HG03571 (cell line): Measurements from ENCODE around the gene RBMXL3.
"Not testable (repeated sequence)": the region's sequence is repeated elsewhere in the genome, so short reads cannot be mapped to it uniquely, and the experiment has no call there.

Source experiments
- ATAC-seq: cut with Tn5 transposase; IDR thresholded peaks from one replicate; pipeline ENCODE4 v1.9.1; 2021; ENCODE audit not compliant: unreplicated experiment

RBMXL3 gene

DNA sequence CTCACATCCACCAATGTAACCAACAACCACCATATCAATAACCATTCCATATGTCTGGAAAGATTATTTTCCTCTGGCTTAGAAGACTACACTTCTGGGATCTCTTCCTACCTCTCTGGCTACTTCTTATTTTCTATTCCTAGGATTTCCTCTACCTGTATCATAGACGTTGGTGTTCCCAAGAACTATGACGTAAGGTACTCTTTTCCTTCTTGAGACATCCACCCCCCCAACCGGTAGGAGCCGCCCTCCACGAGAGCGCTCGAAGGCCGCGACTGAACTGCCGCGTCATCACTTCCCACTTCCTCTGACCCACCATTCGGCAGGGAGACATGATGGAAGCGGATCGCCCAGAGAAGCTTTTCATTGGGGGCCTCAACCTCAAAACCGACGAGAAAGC is at the start of gene RBMXL3:
RBMXL3 (plus strand) TSS at position 301 of the 400 bp plus-strand sequence; CDS start at position 333, 32 bp downstream.
- no peak for ATAC-seq

- no peak for ATAC-seq
Measured at GRCh38 chrX:115142057-115142456, 47.2 kb upstream of the RBMXL3 start.

- no peak for ATAC-seq
Measured at GRCh38 chrX:115147220-115147619, 42.0 kb upstream of the RBMXL3 start.

GRCh38 chrX:115173181-115173580 is 16.0 kb upstream of the RBMXL3 start:
- no peak for ATAC-seq

DNA sequence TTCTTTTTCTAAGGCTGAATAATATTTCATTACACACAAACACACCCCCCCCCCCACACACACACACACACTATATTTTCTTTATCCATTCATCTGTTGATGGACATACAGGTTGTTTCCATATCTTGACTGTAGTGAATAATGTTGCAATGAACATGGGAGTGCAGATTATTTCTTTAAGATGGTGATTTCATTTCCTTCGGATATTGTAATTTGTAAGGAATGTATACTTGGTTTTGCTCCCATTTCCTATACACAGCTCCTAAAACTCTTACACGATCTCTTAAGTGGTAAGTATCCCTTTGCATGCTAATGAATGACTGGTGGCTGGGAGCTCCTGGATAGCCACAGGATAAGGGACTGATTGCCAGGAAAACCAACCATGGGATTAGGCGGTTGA is 14.7 kb upstream of the RBMXL3 start:
- no peak for ATAC-seq

GRCh38 chrX:115177932-115178331 is 11.3 kb upstream of the RBMXL3 start:
- no peak for ATAC-seq

- no peak for ATAC-seq
Measured at GRCh38 chrX:115178473-115178872, 10.7 kb upstream of the RBMXL3 start.

DNA sequence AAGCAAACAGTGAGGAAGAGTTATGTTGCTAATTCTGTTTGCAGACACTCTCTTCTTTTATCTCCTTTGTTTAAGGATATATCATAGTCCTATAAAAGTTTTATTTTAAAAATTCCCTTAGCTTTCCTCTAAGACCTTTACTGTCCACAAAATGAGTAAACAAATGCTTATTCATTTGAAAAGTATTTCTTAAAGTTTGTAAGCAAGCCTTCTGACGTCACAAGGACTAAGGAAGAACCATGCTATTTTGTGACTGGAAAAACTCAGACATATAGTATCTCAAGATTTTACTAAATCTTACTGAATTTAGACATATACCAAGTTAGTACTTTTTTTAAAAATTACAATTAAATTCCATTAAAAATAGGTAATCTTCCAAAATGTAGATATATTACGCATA is 5.2 kb upstream of the RBMXL3 start:
- no peak for ATAC-seq

GRCh38 chrX:115189646-115190635 is 731 bp downstream of the RBMXL3 start:
- no peak for ATAC-seq

GRCh38 chrX:115190636-115191489 is 1.7 kb downstream of the RBMXL3 start:
- no peak for ATAC-seq

DNA sequence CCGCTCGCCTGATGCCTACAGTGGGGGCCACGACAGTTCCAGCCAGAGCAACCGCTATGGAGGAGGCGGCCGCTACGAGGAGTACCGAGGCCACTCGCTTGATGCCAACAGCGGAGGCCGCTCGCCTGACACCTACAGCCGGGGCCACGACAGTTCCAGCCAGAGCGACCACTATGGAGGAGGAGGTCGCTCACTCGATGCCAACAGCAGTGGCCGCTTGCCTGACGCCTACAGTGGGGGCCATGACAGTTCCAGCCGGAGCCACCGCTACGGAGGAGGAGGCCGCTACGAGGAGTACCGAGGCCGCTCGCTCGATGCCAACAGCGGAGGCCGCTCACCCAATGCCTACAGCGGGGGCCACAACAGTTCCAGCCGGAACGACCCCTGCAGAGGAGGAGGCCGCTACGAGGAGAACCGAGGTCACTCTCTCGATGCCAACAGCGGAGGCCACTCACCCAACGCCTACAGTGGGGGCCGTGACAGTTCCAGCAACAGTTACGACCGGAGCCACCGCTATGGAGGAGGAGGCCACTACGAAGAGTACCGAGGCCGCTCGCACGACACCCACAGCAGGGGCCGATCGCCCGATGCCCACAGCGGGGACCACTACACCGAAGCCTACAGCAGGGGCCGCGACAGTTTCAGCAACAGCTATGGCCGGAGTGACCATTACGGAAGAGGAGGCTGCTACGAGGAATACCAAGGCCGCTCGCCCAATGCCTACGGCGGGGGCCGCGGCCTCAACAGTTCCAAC is 2.5 kb downstream of the RBMXL3 start:
- no peak for ATAC-seq

GRCh38 chrX:115192244-115192700 is 3.1 kb downstream of the RBMXL3 start:
- no peak for ATAC-seq

DNA sequence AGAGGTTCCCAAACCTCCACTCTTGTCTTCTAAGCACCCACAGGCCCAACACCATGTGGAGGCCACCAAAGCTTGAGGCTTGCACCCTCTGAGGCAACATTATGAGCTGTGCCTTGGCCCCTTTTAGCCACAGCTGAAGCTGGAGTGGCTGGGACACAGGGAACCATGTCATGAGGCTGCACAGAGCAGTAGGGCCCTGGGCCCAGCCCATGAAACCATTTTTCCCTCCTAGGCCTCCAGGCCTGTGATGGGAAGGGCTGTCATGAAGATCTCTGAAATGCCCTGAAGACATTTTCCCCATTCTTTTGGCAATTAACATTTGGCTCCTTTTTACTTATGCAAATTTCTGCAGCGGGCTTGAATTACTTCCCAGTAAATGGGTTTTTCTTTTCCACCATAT is 14.8 kb downstream of the RBMXL3 start:
- no peak for ATAC-seq

DNA sequence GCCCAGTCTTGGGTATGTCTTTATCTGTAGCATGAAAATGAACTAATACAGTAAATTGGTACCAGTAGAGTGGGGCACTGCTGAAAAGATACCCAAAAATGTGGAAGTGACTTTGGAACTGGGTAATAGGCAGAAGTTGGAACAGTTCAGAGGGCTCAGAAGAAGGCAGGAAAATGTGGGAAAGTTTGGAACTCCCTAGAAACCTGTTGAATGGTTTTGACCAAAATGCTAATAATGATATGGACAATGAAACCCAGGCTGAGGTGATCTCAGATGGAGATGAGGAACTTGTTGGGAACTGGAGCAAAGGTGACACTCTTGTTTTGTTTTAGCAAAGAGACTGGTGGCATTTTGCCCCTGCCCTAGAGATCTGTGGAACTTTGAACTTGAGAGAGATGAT is 20.3 kb downstream of the RBMXL3 start:
- ATAC-seq, result not testable (repeated sequence)

GRCh38 chrX:115214151-115214550 is 24.9 kb downstream of the RBMXL3 start:
- ATAC-seq, result no peak

DNA sequence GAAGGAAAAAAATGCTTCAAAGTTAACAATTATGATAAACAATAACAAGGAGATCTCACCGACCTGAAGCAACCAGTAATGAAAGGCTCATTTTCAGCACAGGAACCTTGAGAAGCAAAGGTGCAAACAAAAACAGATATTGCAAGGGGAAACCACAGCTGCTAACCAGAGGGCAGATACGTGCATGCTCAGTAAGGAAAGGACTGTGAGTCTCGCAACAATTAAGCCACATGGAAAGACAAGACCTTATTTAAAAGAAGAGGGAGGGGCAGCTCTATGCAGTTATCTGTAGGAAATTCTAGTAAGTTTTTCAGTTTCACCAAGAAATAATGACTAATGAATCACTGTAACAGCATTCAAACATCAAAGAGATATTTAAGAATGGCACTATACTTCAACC is 25.4 kb downstream of the RBMXL3 start:
- no peak for ATAC-seq

DNA sequence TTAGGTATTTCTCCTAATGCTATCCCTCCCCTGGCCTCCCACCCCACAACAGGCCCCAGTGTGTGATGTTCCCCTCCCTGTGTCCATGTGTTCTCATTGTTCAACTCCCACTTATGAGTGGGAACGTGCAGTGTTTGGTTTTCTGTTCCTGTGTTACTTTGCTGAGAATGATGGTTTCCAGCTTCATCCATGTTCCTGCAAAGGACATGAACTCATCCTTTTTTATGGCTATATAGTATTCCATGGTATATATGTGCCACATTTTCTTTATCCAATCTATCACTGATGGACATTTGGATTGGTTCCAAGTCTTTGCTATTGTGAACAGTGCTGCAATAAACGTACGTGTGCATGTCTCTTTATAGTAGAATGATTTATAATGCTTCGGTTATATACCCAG is 28.1 kb downstream of the RBMXL3 start:
- not testable (repeated sequence) for ATAC-seq

DNA sequence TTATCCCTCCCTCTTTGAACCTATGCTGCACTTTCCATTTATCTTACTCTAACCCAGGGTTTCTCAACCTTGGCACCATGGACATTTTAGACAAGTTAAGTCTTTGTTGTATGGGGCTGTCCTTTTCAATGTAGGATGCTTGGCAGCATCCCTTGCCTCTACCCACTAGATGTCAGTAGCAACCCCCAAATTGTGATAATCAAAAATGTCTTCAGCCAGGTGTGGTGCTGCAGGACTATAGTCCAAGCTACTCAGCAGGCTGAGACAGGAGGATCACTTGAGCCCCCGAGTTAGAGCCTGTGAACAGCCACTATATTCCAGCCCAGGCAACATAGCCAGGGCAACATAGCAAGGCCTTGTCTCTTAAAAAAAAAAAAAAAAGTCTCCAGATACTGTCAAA is 37.7 kb downstream of the RBMXL3 start:
- no peak for ATAC-seq

DNA sequence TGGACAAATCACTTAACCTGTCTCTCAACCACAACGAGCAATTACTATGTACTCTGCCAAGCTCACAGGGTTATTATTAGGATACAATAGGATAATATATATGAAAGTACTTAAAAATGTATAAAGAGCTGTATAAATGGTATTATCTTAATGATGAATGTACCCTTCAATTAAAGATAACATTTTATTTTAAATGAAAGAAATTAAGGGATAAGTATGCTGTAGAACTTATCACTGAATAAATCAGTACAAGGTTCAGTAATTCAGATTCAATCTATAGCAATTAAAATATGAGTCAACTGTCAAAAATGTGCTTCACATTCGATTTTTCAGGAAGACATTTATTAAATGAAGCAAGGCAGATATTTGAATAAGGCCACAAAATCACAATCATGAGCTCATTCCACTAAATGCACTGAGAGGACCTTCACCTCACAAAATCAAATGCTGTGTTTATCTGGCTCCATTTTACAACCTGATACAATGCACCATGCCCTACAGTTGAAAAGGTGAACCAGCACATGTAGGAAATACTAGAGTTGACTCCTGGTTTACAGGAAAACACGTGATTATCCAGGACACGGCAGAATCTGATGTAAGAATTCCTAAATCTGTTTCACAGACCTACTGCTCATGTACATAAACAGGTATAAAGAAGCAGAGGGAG is 40.3 kb downstream of the RBMXL3 start:
- no peak for ATAC-seq

- ATAC-seq, result no peak
Measured at GRCh38 chrX:115232933-115233496, 43.8 kb downstream of the RBMXL3 start.
